ENCODE measurements around the gene FAM171A2. TPM values are rescaled to one million over a fixed set of nuclear protein-coding genes. Genes with fewer than 3 reads are reported as not detected.

The FAM171A2 gene
- total and polyA plus RNA-seq, 2 donors from 2014 or later = 0.94 to 1.6 TPM

GRCh38 chr17:44356241-44356640 is 7.4 kb downstream of the FAM171A2 start:
- no peak overlapping the region for H3K4me3 ChIP-seq (ENCODE audit: low read length in 3 of 3)
- H3K9me3 ChIP-seq (ENCODE audit: control insufficient read depth in 2 of 3, insufficient read depth in 1 of 3, low read length in 3 of 3) = no peaks in the 10 kb centered on the region
- no peak overlapping the region for H3K27ac ChIP-seq (ENCODE audit: low read depth in 2 of 2, low read length in 2 of 2)
- DNase-seq (no peak), FAIRE-seq (no peak)
- no peak for TF ChIP-seq CTCF (IDR thresholded peaks at IDR 0.05; ENCODE audit: borderline replicate concordance, extremely low read depth, insufficient read depth)
- H3K9ac ChIP-seq (ENCODE audit: low read length in 3 of 3) = no peak overlapping the region
- H3K4me1 ChIP-seq (ENCODE audit: control insufficient read depth in 2 of 3, insufficient read depth in 2 of 3, low read depth in 1 of 3, low read length in 3 of 3) = peaks cover 3 to 6% (median 3%) of the 10 kb centered on the region in 3 donors
- intact Hi-C loops (cut with DNase I) = no loop called here
- peaks cover 0 to 6% (median 5%) of the 10 kb centered on the region in 3 donors for H3K36me3 ChIP-seq (ENCODE audit: control insufficient read depth in 2 of 3, insufficient read depth in 3 of 3, low read length in 3 of 3)
- no peaks in the 10 kb centered on the region for H3K27me3 ChIP-seq (ENCODE audit: control insufficient read depth, insufficient read depth, low read length)

- Histone ChIP-seq H3K9ac (ENCODE audit: low read length in 3 of 3) (no peak overlapping the region), H3K4me3 (ENCODE audit: low read length in 3 of 3) (no peak overlapping the region), H3K4me1 (ENCODE audit: control insufficient read depth in 2 of 3, insufficient read depth in 2 of 3, low read depth in 1 of 3, low read length in 3 of 3) (peaks cover 0 to 6% (median 0%) of the 10 kb centered on the region in 3 donors), H3K27me3 (ENCODE audit: control insufficient read depth, insufficient read depth, low read length) (no peaks in the 10 kb centered on the region), H3K9me3 (ENCODE audit: control insufficient read depth in 2 of 3, insufficient read depth in 1 of 3, low read length in 3 of 3) (no peaks in the 10 kb centered on the region), H3K27ac (ENCODE audit: low read depth in 2 of 2, low read length in 2 of 2) (no peak overlapping the region), H3K36me3 (ENCODE audit: control insufficient read depth in 2 of 3, insufficient read depth in 3 of 3, low read length in 3 of 3) (peaks cover 0 to 10% (median 8%) of the 10 kb centered on the region in 3 donors)
- no peak for DNase-seq
- TF ChIP-seq CTCF (IDR thresholded peaks at IDR 0.05; ENCODE audit: borderline replicate concordance, extremely low read depth, insufficient read depth) = no peak
- intact Hi-C loops (cut with DNase I) = no loop called here
- no peak for FAIRE-seq
Observed at GRCh38 chr17:44355642-44356099, 8.0 kb downstream of the FAM171A2 start.

- no peak for FAIRE-seq
- no peak overlapping the region for H3K4me3 ChIP-seq (ENCODE audit: low read length in 3 of 3)
Observed at GRCh38 chr17:44354582-44355561, 8.8 kb downstream of the FAM171A2 start.

More at GRCh38 chr17:44354582-44355561, 8.8 kb downstream of the FAM171A2 start:
- DNase-seq = peak in 4 of 5 donors; percentile 69 to 83 (median 74)
- peak; percentile 24 for TF ChIP-seq CTCF (IDR thresholded peaks at IDR 0.05; ENCODE audit: borderline replicate concordance, extremely low read depth, insufficient read depth)
- intact Hi-C loops (cut with DNase I) = no loop called here
- Histone ChIP-seq H3K4me1 (ENCODE audit: control insufficient read depth in 2 of 3, insufficient read depth in 2 of 3, low read depth in 1 of 3, low read length in 3 of 3) (no peaks in the 10 kb centered on the region), H3K36me3 (ENCODE audit: control insufficient read depth in 2 of 3, insufficient read depth in 3 of 3, low read length in 3 of 3) (peaks cover 0 to 11% (median 8%) of the 10 kb centered on the region in 3 donors), H3K27me3 (ENCODE audit: control insufficient read depth, insufficient read depth, low read length) (no peaks in the 10 kb centered on the region), H3K9ac (ENCODE audit: low read length in 3 of 3) (no peak overlapping the region), H3K9me3 (ENCODE audit: control insufficient read depth in 2 of 3, insufficient read depth in 1 of 3, low read length in 3 of 3) (no peaks in the 10 kb centered on the region), H3K27ac (ENCODE audit: low read depth in 2 of 2, low read length in 2 of 2) (no peak overlapping the region)
